Osteocyte (in vitro differentiated cells): ENCODE measurements around the gene PLA2G4E. TPM values are rescaled to one million over a fixed set of nuclear protein-coding genes. Genes with fewer than 3 reads are reported as not detected.

ENCODE experiments used
- DNase-seq: peaks from one replicate; pipeline ENCODE4 v3.0.0; 2021; ENCODE audit warnings: mixed read lengths; ENCODE audit not compliant: unreplicated experiment; ENCODE audit errors: extremely low spot score
- H3K27ac Mint-ChIP-seq: one replicate; pipeline ENCODE4 v1.8.0; 2021; ENCODE audit warnings: mild to moderate bottlenecking, mixed read lengths; ENCODE audit not compliant: unreplicated experiment
- H3K27me3 Mint-ChIP-seq: one replicate; pipeline ENCODE4 v1.8.0; 2021; ENCODE audit warnings: mixed read lengths; ENCODE audit not compliant: unreplicated experiment
- H3K36me3 Mint-ChIP-seq: one replicate; pipeline ENCODE4 v1.8.0; 2021; ENCODE audit warnings: mixed read lengths; ENCODE audit not compliant: unreplicated experiment
- H3K4me1 Mint-ChIP-seq: one replicate; pipeline ENCODE4 v1.8.0; 2021; ENCODE audit warnings: mixed read lengths; ENCODE audit not compliant: unreplicated experiment
- H3K4me3 Mint-ChIP-seq: one replicate; pipeline ENCODE4 v1.8.0; 2021; ENCODE audit warnings: mild to moderate bottlenecking, moderate library complexity, mixed read lengths; ENCODE audit not compliant: unreplicated experiment
- H3K9me3 Mint-ChIP-seq: one replicate; pipeline ENCODE4 v1.8.0; 2021; ENCODE audit warnings: mixed read lengths; ENCODE audit not compliant: unreplicated experiment
- CTCF ChIP-seq: fragments of 200-600 bp; sonication (generic); IDR thresholded peaks from 2 replicates; pipeline ENCODE4 v1.5.0; 2021; ENCODE audit warnings: antibody characterized with exemption, mild to moderate bottlenecking, moderate library complexity
- total RNA-seq: library from RNA; stranded (reverse); gene quantifications from 2 replicates; pipeline ENCODE4 v1.2.1, GENCODE V29; 2021

Gene PLA2G4E
- total RNA-seq, 1 donor from 2014 or later: not detected

GRCh38 chr15:42001236-42001635 is 19.6 kb downstream of the PLA2G4E start:
- Mint-ChIP-seq H3K36me3 (no peaks in the 10 kb centered on the region), H3K4me3 (no peak overlapping the region), H3K27ac (no peak overlapping the region), H3K27me3 (peaks cover 44% of the 10 kb centered on the region), H3K4me1 (no peaks in the 10 kb centered on the region), H3K9me3 (no peaks in the 10 kb centered on the region)
- no peak for TF ChIP-seq CTCF
- DNase-seq: no peak

- Mint-ChIP-seq H3K36me3 (no peaks in the 10 kb centered on the region), H3K27me3 (peaks cover 35% of the 10 kb centered on the region), H3K27ac (no peak overlapping the region), H3K4me3 (no peak overlapping the region), H3K4me1 (no peaks in the 10 kb centered on the region), H3K9me3 (no peaks in the 10 kb centered on the region)
- no peak for DNase-seq
- TF ChIP-seq CTCF: no peak
These were observed 21.3 kb downstream of the PLA2G4E start for GRCh38 chr15:41999290-42000285.

- TF ChIP-seq CTCF: no peak
- Mint-ChIP-seq H3K27ac (no peak overlapping the region), H3K9me3 (no peaks in the 10 kb centered on the region), H3K4me3 (no peak overlapping the region), H3K4me1 (no peaks in the 10 kb centered on the region), H3K36me3 (no peaks in the 10 kb centered on the region), H3K27me3 (peaks cover 27% of the 10 kb centered on the region)
- DNase-seq: no peak
These were observed 23.0 kb downstream of the PLA2G4E start for GRCh38 chr15:41997845-41998244.

DNA sequence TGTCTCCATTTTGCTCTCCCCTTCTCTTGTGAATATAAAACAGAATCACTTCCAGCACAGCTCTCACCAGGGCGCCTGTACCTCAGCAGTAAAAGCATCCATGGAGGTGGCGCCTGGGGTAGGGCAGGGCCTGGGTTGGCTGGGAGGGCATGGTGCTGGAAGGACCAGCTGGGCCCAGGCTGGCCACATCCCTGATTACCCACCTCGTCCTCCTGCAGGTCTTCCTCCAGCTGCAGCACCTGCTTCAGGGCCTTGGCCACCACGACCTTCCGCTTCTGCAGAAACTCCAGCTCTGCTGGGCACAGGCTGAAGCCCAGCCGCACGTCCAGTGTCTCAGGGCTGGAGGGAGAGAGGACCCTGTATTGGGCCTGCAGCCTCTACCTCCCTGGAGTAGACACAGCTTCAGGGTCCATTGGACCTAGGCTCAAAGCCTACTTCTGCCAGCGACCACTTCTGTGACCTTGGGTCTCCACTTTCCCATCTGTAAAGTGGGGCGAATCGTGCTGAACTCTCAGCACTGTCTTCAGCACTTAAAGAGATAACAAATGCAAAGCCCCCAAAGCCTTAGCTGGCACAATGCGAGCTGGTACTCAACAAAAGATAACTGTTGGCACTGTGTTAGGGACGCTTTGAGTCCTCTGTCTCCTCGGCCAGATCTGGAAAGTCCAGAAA is 23.8 kb downstream of the PLA2G4E start:
- no peaks in the 10 kb centered on the region for H3K4me1 Mint-ChIP-seq
- H3K4me3 Mint-ChIP-seq: no peak overlapping the region
- no peak for TF ChIP-seq CTCF
- no peaks in the 10 kb centered on the region for H3K9me3 Mint-ChIP-seq
- no peaks in the 10 kb centered on the region for H3K36me3 Mint-ChIP-seq
- no peak for DNase-seq
- H3K27me3 Mint-ChIP-seq: peaks cover 20% of the 10 kb centered on the region
- H3K27ac Mint-ChIP-seq: no peak overlapping the region

- Mint-ChIP-seq H3K9me3 (no peaks in the 10 kb centered on the region), H3K36me3 (no peaks in the 10 kb centered on the region), H3K4me1 (no peaks in the 10 kb centered on the region), H3K27ac (no peak overlapping the region), H3K4me3 (no peak overlapping the region), H3K27me3 (peaks cover 18% of the 10 kb centered on the region)
- TF ChIP-seq CTCF: no peak
- DNase-seq: no peak
These were observed 24.5 kb downstream of the PLA2G4E start for GRCh38 chr15:41996376-41996775.
